Epidermal melanocyte (primary cell): ENCODE results near the gene SPDYC.
"Not testable (repeated sequence)": the region's sequence is repeated elsewhere in the genome, so short reads cannot be mapped to it uniquely, and the experiment has no call there.

ENCODE experiments used
- DNase-seq: peaks from one replicate; pipeline ENCODE4 v3.0.0; 2011; ENCODE audit warnings: low spot score; ENCODE audit not compliant: insufficient read length

The SPDYC gene

GRCh38 chr11:65134240-65134951 is 35.6 kb upstream of the SPDYC start, which contains the start of gene SYVN1:
TSS of gene SYVN1 (minus strand) at chr11:65134519. CDS start at chr11:65133601, 918 bp downstream.
- DNase-seq = peak; percentile 93

DNA sequence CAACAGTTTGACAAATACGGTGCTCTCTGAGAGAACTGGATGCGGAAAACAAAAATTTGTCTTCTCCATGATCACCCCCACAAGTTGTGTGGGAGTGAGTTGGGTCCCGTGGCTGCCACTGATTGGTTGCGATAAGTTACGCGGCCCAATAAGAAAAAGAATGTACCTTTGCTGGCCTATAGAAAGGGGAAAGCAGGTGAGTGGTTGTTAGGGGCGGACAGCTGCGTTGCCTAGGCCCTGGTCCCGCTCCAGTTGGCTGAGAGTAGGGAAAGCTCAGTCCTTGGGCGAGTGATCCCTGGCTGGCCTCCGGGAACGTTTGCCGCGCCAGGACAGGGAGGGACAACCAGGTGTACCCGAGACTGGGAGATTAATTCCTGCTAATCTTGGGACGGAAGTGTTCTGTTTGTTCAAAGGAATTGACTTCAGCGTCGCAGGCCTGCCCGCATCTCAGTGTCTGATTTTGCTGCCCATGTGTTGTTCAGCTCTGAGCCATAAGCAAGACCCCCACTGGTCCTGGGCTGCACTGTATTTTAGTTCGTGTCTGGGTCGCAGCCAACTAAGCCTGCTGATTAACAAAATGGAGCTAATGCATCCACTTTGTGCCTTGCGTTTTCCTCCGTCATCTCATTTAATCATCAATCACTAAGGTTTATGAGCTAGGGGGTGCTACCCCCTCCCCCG is 34.9 kb upstream of the SPDYC start:
- peak; percentile 98 for DNase-seq

DNA sequence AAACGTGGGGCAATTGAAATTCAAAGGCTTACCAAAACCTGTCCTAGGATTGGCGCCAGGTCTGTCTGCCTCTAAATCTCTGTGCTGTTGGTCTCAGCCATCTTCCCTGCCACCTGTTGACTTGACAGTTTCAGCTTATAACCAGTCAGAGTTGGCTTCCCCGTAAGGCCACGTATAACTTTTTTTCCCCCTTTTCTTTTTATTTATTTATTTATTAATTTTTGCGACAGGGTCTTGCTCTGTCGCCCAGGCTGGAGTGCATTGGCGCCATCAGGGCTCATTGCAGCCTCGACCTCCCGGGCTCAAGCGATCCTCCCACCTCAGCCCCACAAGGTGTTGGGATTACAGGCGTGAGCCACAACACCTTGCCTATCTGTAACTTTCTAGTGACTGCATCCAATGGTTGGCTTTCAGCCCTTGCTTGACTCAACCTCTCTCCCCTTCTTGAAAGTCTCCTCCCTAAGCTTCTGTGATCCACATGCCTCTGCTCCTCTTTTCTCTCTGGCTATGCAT is 34.3 kb upstream of the SPDYC start:
- no peak for DNase-seq

GRCh38 chr11:65136515-65137096 is 33.4 kb upstream of the SPDYC start:
- no peak for DNase-seq

DNA sequence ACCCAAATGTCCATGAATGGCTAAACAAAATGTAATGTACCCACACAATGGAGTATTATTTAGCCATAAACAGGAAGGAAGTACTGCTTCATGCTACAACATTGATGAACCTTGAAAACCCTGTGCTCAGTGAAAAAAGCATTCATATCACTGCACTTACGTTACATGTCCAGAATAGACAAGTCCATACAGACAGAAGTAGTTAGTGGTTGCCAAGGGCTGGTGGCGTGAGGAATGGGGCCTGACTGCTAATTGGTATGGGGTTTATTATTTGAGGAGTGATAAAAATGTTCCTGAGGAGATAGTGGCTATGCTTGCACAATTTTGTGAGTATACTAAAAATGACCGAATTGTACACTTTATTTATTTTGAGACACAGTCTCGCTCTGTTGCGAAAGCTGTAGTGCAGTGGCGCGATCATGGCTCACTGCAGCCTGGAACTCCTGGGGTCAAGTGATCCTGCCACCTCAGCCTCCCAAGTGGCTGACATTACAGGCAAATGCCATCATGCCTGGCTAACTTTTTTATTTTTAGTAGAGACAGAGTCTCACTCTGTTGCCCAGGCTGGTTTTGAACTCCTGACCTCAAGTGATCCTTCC is 28.0 kb upstream of the SPDYC start:
- no peak for DNase-seq

GRCh38 chr11:65147352-65148075 is 22.5 kb upstream of the SPDYC start:
- DNase-seq = no peak

DNA sequence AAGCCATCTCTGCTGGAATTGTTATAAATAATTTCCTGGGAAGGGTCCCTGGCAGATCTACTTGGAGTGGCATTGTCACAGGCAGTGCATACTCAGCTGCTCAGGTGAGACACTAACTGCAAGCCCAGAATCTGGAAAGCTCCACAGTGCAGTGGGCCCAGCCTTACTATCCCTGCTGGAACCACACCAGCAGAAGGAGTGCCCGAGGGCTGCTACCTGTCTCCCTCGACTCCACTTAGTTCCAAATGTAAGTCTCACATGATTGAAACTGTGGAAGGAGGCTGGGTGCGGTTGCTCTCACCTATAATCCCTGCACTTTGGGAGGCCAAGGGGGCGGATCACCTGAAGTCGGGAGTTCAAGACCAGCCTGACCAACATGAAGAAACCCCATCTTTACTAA is 21.4 kb upstream of the SPDYC start:
- no peak for DNase-seq

DNA sequence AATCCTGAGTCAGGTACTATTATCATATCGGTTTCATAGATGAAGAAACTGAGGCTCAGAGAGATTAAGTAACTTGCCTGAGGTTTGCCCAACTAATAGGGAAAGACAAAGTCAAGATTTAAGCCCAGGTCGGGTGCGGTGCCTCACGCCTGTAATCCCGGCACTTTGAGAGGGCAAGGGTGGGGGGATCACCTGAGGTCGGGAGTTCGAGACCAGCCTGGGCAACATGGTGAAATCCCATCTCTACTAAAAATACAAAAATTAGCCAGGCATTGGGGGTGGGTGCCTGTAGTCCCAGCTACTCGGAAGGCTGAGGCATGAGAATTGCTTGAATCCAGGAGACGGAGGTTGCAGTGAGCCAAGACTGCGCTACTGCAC is 19.9 kb upstream of the SPDYC start:
- not testable (repeated sequence) for DNase-seq

GRCh38 chr11:65150509-65151299 is 19.3 kb upstream of the SPDYC start:
- DNase-seq = peak; percentile 35

DNA sequence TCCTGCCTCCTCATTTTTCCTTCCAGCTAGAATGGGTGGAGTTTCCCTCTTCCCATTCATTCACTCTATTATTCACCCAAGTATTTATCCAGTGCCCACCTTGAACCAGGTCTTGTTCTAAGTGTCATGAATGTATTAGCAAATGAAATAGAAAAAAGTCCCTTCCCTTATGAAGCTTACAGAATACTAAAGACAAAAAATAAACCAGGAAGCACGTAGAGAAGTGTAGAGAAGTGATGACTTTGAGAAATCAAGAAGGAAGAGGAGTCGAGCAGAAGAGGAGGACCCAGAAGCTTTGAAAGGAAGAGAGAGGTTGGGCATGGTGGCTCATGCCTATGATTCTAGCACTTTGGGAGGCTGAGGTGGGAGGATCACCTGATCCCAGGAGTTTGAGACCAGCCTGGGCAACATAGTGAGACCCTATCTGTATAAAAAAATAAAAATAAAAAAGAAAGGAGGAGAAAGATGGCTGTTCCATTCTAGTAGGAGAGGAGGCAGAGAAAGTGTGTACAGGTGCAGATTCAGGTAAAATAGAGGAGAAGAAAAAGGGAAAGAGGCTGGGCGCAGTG is 18.6 kb upstream of the SPDYC start:
- DNase-seq = no peak

- no peak for DNase-seq
Observed at GRCh38 chr11:65152122-65152521, 17.9 kb upstream of the SPDYC start.

GRCh38 chr11:65156256-65156655 is 13.8 kb upstream of the SPDYC start:
- no peak for DNase-seq

DNA sequence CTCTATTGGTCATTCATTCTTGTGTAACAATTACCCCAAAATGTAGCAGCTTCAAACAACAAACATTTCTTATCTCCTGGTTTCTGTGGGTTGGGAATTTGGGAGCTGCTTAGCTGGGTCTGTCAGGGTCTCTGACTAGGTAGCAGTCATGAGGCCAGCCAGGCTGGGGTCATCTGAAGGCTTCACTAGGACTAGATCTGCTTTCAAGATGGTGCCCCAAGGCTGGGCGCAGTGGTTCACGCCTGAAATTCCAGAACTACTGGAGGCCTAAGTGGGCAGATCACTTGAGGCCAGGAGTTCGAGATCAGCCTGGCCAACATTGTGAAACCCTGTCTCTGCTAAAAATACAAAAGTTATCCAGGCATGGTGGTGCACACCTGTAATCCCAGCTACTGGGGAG is 13.1 kb upstream of the SPDYC start:
- DNase-seq = no peak

GRCh38 chr11:65157336-65157735 is 12.7 kb upstream of the SPDYC start:
- no peak for DNase-seq

- no peak for DNase-seq
Observed at GRCh38 chr11:65159012-65159411, 11.0 kb upstream of the SPDYC start.

DNA sequence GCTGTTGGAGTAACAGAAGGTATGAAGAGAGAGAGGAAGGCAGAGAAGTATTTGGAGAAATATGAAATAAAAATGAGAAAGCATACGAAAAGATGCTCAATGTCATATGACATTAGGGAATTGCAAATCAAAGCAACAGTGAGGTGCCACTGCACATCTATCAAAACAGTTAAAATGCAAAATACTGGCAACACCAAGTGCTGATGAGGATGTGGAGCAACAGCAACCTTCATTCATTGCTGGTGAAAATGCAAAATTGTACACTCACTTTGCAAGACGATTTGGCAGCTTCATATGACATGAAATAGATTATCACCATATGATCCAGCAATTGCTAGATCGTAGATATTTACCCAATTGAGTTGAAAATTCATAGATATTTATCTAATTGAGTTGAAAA is 9.4 kb upstream of the SPDYC start:
- no peak for DNase-seq

DNA sequence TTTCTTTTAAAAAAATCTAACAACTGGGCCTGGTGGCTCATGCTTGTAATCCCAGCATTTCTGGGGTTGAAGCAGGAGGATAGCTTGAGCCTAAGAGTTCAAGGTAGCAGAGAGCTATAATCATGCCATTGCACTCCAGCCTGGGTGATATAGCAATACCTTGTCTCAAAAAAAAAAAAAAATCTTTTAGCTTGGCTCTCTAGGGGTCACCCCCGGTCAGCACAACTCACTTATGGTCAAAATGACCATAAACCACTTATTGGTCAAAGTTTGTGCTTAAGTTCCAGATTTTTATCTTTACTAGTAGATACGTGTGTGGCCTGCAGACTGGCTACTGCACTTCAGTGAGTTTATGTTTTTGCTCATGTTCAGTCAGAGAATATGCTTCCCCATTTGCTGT is 6.3 kb upstream of the SPDYC start:
- no peak for DNase-seq

DNA sequence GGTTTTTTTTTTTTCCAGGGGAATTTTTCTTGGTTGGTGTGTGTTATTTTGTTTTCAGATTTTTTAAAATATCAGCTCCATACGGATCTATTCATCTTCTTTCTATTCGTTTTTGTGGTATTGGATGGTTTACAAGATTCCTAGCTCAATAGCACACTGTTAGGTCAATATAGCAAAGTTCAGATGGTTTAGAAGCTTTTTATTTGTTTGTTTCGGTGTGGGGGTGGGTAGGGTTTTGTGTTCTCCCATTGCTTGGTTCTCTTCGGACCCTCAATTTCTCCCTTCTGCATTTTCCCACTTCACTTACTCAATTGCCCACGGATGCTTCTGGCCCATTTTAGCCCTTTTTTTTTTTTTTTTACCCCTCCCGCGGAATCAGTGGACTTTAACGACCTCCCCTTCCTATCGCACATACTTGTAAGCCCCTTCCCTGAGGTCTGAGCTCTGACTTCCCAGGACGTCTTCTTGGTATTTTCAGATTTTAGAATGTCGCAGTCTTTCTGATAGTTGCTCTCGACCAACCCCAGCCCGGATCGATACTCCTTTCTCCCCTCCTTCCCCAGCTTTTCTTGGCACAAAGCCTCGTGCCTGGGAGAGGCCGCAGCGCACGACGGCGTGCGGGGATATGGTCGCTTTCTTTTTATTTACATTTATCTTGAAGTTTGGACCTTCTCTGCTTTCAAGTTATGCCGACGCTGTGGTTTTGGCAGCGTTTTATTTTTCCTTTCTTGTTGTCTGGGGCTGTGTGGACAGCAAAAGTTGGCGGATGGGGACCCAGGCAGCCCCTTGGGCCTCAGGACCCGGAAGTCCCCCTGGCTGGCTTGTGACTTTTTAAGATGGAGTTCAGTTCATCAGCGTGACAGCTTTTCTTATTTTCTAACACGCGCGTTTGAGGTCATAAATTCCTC is 4.4 kb upstream of the SPDYC start:
- no peak for DNase-seq

DNA sequence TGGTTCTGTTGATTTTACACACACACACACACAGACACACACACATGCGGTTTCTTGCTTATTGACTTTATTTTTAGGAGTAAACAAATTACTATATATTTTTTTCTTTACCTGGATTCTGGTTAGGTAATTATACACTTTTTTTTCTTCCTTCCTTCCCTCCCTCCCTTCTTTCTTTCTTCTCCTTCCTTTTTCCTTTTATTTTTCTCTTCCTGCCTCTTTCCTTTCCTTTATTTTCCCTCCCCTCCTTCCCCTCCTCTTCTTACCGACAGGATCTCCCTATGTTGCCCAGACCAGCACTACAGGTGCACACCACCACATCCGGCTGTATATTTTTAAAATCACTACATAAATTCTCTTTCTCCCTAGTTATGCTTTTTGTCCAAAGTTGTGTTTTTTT is 3.1 kb upstream of the SPDYC start:
- DNase-seq = no peak
